GM12801 (cell line): ENCODE results near the gene HOXB5.

Source experiments
- CTCF ChIP-seq: IDR thresholded peaks from one replicate; pipeline ENCODE4 v1.5.1; 2011; ENCODE audit warnings: control low read depth; ENCODE audit not compliant: insufficient read length; ENCODE audit errors: extremely low read depth

The HOXB5 gene

GRCh38 chr17:48600244-48601098 is 6.9 kb upstream of the HOXB5 start:
- TF ChIP-seq CTCF = no peak

DNA sequence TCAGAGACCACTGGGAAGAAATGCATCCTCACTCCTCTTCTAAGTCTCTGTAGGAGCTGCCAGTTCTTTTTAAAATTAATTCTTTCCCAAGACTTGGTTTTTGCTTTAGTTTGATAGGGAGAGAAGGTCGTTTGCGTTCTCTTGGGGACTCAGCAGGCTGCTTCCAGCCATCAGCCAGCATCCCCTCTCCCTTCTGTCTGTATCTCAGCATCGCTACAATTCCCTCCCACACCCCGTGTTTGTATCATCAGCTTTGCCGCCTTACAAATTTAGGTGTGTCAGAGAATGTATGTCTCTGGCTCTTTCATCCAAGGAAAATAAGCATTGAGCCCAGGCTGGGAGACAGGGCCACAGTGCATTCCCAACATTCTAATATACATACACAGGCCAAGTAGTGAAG is 5.8 kb upstream of the HOXB5 start:
- TF ChIP-seq CTCF = no peak

GRCh38 chr17:48598736-48599135 is 5.2 kb upstream of the HOXB5 start:
- TF ChIP-seq CTCF = no peak

DNA sequence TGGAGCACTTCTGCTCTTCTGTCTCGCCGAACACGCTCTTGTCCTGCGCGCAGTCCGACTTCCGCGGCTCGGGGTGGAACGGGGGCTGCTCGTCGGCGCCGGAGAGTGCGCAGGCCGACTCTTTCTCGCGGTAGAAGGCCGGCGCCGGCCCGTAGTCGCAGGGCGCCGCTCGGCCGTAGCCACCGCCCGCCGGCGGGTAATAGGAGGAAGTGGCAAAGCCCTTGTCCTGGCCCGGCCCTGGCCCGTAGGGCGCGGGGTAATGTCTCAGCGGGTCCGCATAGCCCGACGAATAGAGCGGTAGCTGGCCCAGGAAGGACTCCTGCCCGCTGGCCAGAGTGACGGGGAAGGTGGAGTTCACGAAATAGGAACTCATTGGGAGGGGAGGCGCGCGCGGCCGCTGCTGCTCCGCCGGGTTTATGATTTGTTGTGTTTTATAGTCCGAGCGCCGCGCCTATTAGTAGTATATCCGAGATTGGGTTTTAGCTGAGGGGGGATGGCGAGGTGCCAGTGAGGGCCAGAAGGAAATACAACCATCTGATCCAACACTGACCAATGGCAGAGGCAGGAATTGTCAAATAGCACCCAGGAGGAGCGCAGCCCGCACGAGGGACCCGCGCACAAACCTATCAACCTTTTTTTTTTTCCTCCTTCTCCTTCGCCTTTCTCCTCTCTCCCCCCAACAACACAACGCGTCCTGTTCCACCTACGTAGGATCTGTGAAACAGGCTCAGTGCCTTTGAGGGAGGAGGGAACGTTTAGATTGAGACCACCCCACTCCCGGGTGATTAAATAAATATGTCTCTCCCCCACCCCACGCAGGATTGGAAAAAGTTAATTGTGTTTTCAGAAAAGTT is 4.4 kb upstream of the HOXB5 start:
- TF ChIP-seq CTCF = no peak

- TF ChIP-seq CTCF = no peak
Observed at GRCh38 chr17:48597528-48597777, 3.9 kb upstream of the HOXB5 start.

DNA sequence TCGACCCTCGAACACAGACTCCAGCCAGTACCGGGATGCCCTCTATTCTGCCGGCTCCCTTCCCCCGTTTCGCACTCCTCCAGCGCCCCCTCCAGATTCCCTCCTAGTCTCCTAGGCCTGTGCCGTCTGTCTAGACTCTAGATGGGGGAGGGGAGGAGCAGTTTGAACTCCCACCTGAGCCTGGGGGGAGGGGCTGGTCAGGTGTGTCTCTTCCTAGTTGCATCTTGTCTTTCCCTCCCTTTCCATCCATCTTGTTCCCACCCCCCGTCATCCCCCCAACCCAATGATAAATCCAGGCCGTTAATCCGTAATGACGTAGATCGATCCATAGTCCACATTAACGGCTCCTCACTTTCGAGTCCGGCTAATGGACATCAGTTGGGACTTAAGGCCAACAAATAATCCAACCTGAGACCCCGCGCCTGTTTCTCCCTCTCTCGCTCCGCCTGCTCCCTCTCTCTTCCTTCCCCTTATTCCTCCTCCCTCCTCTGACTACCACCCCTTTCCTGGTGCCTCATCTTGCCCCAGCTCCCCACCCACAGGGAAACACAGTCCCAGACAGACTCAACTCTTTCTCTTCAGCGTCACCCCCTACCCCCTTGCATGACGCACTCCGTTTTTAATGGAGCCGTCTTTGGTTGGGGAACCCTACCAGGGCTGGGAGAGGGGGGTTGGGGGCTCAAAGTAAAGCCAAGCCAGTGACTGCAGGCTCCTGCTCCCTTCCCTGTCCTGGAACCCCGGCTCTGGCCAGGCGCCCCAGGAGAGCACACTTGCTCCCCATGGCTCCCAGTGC is 3.4 kb upstream of the HOXB5 start:
- no peak for TF ChIP-seq CTCF
